ENCODE results near the gene LSM2.

The LSM2 gene

GRCh38 chr6:31767096-31767645 lies 39.6 kb downstream of the LSM2 start:
- DNase-seq (ENCODE audit: low read depth): no peak
- H3K4me3 ChIP-seq (ENCODE audit: low read length): no peak overlapping the region
- TF ChIP-seq, protein P1, sequence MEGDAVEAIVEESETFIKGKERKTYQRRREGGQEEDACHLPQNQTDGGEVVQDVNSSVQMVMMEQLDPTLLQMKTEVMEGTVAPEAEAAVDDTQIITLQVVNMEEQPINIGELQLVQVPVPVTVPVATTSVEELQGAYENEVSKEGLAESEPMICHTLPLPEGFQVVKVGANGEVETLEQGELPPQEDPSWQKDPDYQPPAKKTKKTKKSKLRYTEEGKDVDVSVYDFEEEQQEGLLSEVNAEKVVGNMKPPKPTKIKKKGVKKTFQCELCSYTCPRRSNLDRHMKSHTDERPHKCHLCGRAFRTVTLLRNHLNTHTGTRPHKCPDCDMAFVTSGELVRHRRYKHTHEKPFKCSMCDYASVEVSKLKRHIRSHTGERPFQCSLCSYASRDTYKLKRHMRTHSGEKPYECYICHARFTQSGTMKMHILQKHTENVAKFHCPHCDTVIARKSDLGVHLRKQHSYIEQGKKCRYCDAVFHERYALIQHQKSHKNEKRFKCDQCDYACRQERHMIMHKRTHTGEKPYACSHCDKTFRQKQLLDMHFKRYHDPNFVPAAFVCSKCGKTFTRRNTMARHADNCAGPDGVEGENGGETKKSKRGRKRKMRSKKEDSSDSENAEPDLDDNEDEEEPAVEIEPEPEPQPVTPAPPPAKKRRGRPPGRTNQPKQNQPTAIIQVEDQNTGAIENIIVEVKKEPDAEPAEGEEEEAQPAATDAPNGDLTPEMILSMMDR (conservative IDR thresholded peaks at IDR 0.05; ENCODE audit: low read depth, low read length): no peak

DNA sequence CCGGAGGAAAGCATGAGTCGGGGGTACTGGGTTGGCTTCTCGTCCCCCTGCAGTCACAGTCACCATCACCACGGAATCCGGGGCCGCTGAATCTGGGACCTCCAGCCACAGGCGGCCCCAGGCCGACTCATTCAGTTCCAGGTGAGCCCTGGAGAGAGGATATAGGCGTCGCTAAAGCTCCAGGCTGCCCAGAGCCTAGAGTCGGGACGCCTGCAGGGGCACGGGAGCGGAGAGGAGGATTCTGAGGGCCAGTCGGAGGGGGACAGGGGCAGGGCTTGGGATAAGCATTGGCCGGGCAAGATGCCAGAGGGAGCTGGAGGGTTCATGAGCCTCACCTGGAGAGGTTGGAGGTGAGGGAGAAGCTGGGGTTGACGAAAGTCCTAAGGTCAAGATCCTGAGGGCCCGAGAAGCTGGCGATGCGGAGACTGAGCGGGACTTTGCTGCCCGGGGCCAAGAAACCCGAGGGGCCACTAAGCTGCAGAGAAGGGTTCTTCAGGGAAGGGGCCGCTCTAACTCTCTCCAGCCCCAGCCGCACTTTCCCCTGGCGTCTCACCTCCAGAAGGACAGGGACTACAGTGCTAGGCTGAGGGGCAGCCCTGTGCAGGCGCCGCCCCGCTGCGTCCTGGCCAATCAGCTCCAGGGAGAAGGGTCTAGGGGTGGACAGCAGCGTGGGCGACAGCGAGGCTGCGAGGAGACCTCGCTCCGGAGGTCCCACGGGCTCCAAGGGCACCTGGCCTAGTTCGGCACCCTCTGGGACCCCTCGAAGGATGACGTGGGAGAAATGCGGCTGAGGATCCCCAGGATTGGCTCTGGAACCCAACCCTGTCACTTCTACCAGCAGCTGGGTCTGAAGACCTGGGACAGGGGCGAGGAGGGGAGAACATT lies 40.6 kb downstream of the LSM2 start:
- no peak for DNase-seq (ENCODE audit: low read depth)
- TF ChIP-seq, protein P1 (conservative IDR thresholded peaks at IDR 0.05; ENCODE audit: low read depth, low read length): no peak
- peak overlapping the region; percentile 37 for H3K4me3 ChIP-seq (ENCODE audit: low read length)

DNA sequence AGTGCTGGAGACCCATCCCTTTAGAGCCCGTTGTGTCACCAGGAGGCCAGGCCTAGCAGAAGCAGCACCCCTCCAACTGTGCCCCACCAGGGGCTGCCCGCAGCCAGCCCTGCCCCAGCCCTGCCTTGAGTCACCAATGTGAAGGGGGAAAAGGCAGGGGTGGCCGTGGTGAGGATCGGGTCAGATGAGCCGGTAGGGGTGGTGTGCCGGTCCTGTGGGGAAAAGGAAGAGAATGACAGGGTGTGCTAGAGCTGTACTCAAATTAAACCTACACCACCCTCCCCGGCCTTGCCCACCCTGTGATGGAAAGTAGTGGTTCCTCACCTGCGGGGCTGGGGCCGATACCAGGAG lies 41.2 kb downstream of the LSM2 start:
- TF ChIP-seq, protein P1 (conservative IDR thresholded peaks at IDR 0.05; ENCODE audit: low read depth, low read length): no peak
- no peak overlapping the region for H3K4me3 ChIP-seq (ENCODE audit: low read length)
- DNase-seq (ENCODE audit: low read depth): no peak

DNA sequence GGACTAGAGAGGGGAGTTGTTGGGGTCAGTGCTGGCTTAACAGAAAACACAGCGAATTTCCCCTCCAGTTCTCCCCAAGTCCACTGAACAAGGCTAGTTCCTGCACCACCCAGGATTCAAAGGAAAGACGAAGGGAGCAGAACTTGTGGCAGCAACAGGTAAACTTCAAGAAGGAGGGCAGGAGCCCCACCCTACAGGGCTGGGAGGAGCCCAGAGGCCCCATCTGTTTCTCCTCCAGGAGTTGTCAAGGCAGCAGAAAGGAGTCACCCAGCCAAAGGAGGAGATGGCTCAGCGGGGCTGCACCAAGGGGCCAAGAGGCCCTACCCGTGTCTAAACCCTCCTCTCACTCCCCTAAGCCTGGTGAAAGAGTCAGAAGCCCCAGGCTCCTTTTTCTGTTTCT lies 42.6 kb downstream of the LSM2 start:
- no peak overlapping the region for H3K4me3 ChIP-seq (ENCODE audit: low read length)
- TF ChIP-seq, protein P1 (conservative IDR thresholded peaks at IDR 0.05; ENCODE audit: low read depth, low read length): no peak
- no peak for DNase-seq (ENCODE audit: low read depth)

GRCh38 chr6:31763619-31763940 lies 43.2 kb downstream of the LSM2 start:
- TF ChIP-seq, protein P1 (conservative IDR thresholded peaks at IDR 0.05; ENCODE audit: low read depth, low read length): no peak
- H3K4me3 ChIP-seq (ENCODE audit: low read length): no peak overlapping the region
- peak; percentile 53 for DNase-seq (ENCODE audit: low read depth)

GRCh38 chr6:31762878-31763618 lies 43.7 kb downstream of the LSM2 start:
- no peak for DNase-seq (ENCODE audit: low read depth)
- no peak overlapping the region for H3K4me3 ChIP-seq (ENCODE audit: low read length)
- TF ChIP-seq, protein P1 (conservative IDR thresholded peaks at IDR 0.05; ENCODE audit: low read depth, low read length): no peak

Measured in retinal pigment epithelial cell (primary cell).